Measurements from ENCODE around the gene MAIP1. TPM values are rescaled to one million over a fixed set of nuclear protein-coding genes. Genes with fewer than 3 reads are reported as not detected.

The MAIP1 gene
- polyA plus RNA-seq, 1 experiment: 19.5 TPM

- Histone ChIP-seq H3K4me3 (ENCODE audit: low read depth, low read length) (no peak overlapping the region; the same call in 1 of the 2 replicates), H3K27me3 (ENCODE audit: control insufficient read depth, insufficient read depth, low read length) (no peaks in the 10 kb centered on the region), H3K9me3 (ENCODE audit: control insufficient read depth, insufficient read depth, low read length) (no peaks in the 10 kb centered on the region), H3K27ac (ENCODE audit: low read depth, low read length) (no peak overlapping the region)
- TF ChIP-seq CTCF (IDR thresholded peaks at IDR 0.05; ENCODE audit: low read depth, low read length): no peak; the same call in 1 of the 2 replicates
- DNase-seq (ENCODE audit: low read depth, low spot score): no peak
- ChIA-PET CTCF (interaction anchor here (0.6 to 2.2 kb wide), 23 partner anchors 57 to 540 kb away, joined by 3 to 32 read pairs (median 3); partner anchors contain the start of gene SPATS2L), POLR2A (no interaction called here)
Measured at GRCh38 chr2:199979398-199979797, 24.0 kb downstream of the MAIP1 start.

- Histone ChIP-seq H3K27me3 (ENCODE audit: control insufficient read depth, insufficient read depth, low read length) (no peaks in the 10 kb centered on the region), H3K27ac (ENCODE audit: low read depth, low read length) (no peak overlapping the region)
- peak; percentile 63 for DNase-seq (ENCODE audit: low read depth, low spot score)
Measured at GRCh38 chr2:199979832-199980628, 24.6 kb downstream of the MAIP1 start.

GRCh38 chr2:199982126-199982843 lies 26.9 kb downstream of the MAIP1 start:
- CTCF ChIA-PET: interaction anchor here (0.7 to 0.9 kb wide), 2 partner anchors 261 to 754 kb away, joined by 3 read pairs; no protein-coding TSS in a partner anchor
- no peak overlapping the region for H3K27ac ChIP-seq (ENCODE audit: low read depth, low read length)
- POLR2A ChIA-PET: no interaction called here
- no peak for TF ChIP-seq CTCF (IDR thresholded peaks at IDR 0.05; ENCODE audit: low read depth, low read length)
- no peaks in the 10 kb centered on the region for H3K27me3 ChIP-seq (ENCODE audit: control insufficient read depth, insufficient read depth, low read length)
- DNase-seq (ENCODE audit: low read depth, low spot score): no peak
- no peaks in the 10 kb centered on the region for H3K9me3 ChIP-seq (ENCODE audit: control insufficient read depth, insufficient read depth, low read length)
- no peak overlapping the region for H3K4me3 ChIP-seq (ENCODE audit: low read depth, low read length)

More at GRCh38 chr2:199979832-199980628, 24.6 kb downstream of the MAIP1 start:
- H3K4me3 ChIP-seq (ENCODE audit: low read depth, low read length): peak overlapping the region; percentile 11; the same call in 1 of the 2 replicates
- CTCF ChIA-PET: interaction anchor here (0.6 to 2.2 kb wide), 51 partner anchors 9 to 540 kb away, joined by 3 to 32 read pairs (median 3); partner anchors contain the start of gene SPATS2L
- POLR2A ChIA-PET: no interaction called here
- TF ChIP-seq CTCF (IDR thresholded peaks at IDR 0.05; ENCODE audit: low read depth, low read length): peak; percentile 81
- no peaks in the 10 kb centered on the region for H3K9me3 ChIP-seq (ENCODE audit: control insufficient read depth, insufficient read depth, low read length)

- Histone ChIP-seq H3K27ac (ENCODE audit: low read depth, low read length) (no peak overlapping the region), H3K9me3 (ENCODE audit: control insufficient read depth, insufficient read depth, low read length) (no peaks in the 10 kb centered on the region), H3K27me3 (ENCODE audit: control insufficient read depth, insufficient read depth, low read length) (no peaks in the 10 kb centered on the region), H3K4me3 (ENCODE audit: low read depth, low read length) (no peak overlapping the region)
- TF ChIP-seq CTCF (IDR thresholded peaks at IDR 0.05; ENCODE audit: low read depth, low read length): no peak
- no peak for DNase-seq (ENCODE audit: low read depth, low spot score)
- ChIA-PET CTCF (no interaction called here), POLR2A (no interaction called here)
Measured at GRCh38 chr2:199983534-199983933, 28.2 kb downstream of the MAIP1 start.
